A549 (cell line): Measurements from ENCODE around the gene SLC25A17.

Experiments
- CTCF ChIP-seq: fragments of >200 bp; sonication (Bioruptor Twin); formaldehyde crosslinking; IDR thresholded peaks from 3 replicates; pipeline ENCODE4 v1.5.1; 2016
- PBX3 ChIP-seq: IDR thresholded peaks from 2 replicates; pipeline ENCODE4 v1.6.1; 2012

GRCh38 chr22:40826984-40827741 is 8.0 kb upstream of the SLC25A17 start:
- no peak for TF ChIP-seq CTCF
- TF ChIP-seq PBX3, result no peak
